HepG2 (cell line): ENCODE data around the gene PRIM2. TPM values are rescaled to one million over a fixed set of nuclear protein-coding genes. Genes with fewer than 3 reads are reported as not detected.
"Not testable (repeated sequence)": the region's sequence is repeated elsewhere in the genome, so short reads cannot be mapped to it uniquely, and the experiment has no call there.

Source experiments
- ATAC-seq: fragments of 200-7000 bp; cut with Tn5 transposase; 3 replicates; pipeline ENCODE4 v1.9.1; 2020; ENCODE audit warnings: mild to moderate bottlenecking, moderate library complexity
- BruUV-seq: library from RNA; stranded (reverse); fragments of 400-500 nt; replicated peaks from 2 replicates; lab custom pipeline; 2021; lab: Mats Ljungman, UMichigan
- CTCF ChIA-PET: fragments of 300-600 bp; formaldehyde crosslinking; extraction: SDS; loops from one replicate; lab custom pipeline; 2021; ENCODE audit warnings: low total read pairs, inconsistent platforms, low intra/inter-chr PET ratio; lab: Yijun Ruan, JAX
- POLR2A ChIA-PET: fragments of 350-600 bp; sonication (Branson Sonifier 250); formaldehyde crosslinking; loops from one replicate; lab custom pipeline; 2020; ENCODE audit warnings: antibody characterized with exemption, inconsistent platforms; lab: Yijun Ruan, JAX
- DNase-seq: peaks from one replicate; pipeline ENCODE4 v3.0.0-alpha.2; 2015; ENCODE audit warnings: low spot score
- FAIRE-seq: peaks from 3 replicates; lab custom pipeline; 2011; peaks lifted over from hg19 to GRCh38; lab: Jason Lieb, UNC
- H2AFZ ChIP-seq: one replicate; pipeline ENCODE4 v1.6.1; 2011; ENCODE audit warnings: low read length, inconsistent platforms
- H3K27ac ChIP-seq: fragments of 300-600 bp; 3 replicates; pipeline ENCODE4 v1.8.0; 2011; ENCODE audit warnings: mixed run types, mild to moderate bottlenecking, mixed read lengths, low read length, inconsistent platforms; ENCODE audit not compliant: insufficient read depth; ENCODE audit errors: extremely low read length
- H3K27me3 ChIP-seq, 2 experiments: fragments of 200-600 bp in 1 of 2; 2 replicates in 1 of 2; 3 replicates in 1 of 2; pipeline versions ENCODE4 v1.6.0 to v1.8.0; 2011; ENCODE audit warnings: low read length in 2 of 2, mild to moderate bottlenecking in 2 of 2, moderate library complexity in 2 of 2, inconsistent platforms in 1 of 2; ENCODE audit not compliant: insufficient read depth in 2 of 2, control insufficient read depth in 1 of 2
- H3K36me3 ChIP-seq, 2 experiments: fragments of 200-600 bp in 1 of 2; replicated peaks in 1 of 2; 2 replicates in 1 of 2; 3 replicates in 1 of 2; pipeline versions ENCODE4 v1.5.1 to v1.8.0; 2011; ENCODE audit warnings: low read length in 2 of 2, inconsistent platforms in 1 of 2; ENCODE audit not compliant: insufficient read depth in 2 of 2, control insufficient read depth in 1 of 2
- H3K4me1 ChIP-seq: 2 replicates; pipeline ENCODE4 v1.5.1; 2012; ENCODE audit warnings: low read length, inconsistent platforms; ENCODE audit not compliant: insufficient read depth
- H3K4me2 ChIP-seq: 2 replicates; pipeline ENCODE4 v1.6.0; 2011; ENCODE audit warnings: low read depth, low read length, inconsistent platforms
- H3K4me3 ChIP-seq, 3 experiments: fragments of 200-600 bp in 1 of 3; sonication (generic), shearing (Covaris generic) in 1 of 3; replicated peaks in 1 of 3; 2 replicates each; pipeline ENCODE4 v1.5.1; 2011 to 2016; ENCODE audit warnings: low read length in 3 of 3, inconsistent platforms in 2 of 3, low read depth in 2 of 3, mild to moderate bottlenecking in 2 of 3, control low read depth in 1 of 3, mixed read lengths in 1 of 3; ENCODE audit not compliant: insufficient read depth in 1 of 3
- H3K79me2 ChIP-seq: one replicate; pipeline ENCODE4 v1.6.1; 2011; ENCODE audit warnings: low read length, inconsistent platforms; ENCODE audit not compliant: insufficient read depth
- H3K9ac ChIP-seq: 2 replicates; pipeline ENCODE4 v1.6.0; 2011; ENCODE audit warnings: mild to moderate bottlenecking, low read depth, low read length, inconsistent platforms; ENCODE audit not compliant: insufficient read depth
- H3K9me3 ChIP-seq: 2 replicates; pipeline ENCODE4 v1.5.1; 2012; ENCODE audit warnings: mild to moderate bottlenecking, low read length
- H4K20me1 ChIP-seq: 2 replicates; pipeline ENCODE4 v1.6.0; 2011; ENCODE audit warnings: inconsistent platforms, mild to moderate bottlenecking, low read length, moderate library complexity; ENCODE audit not compliant: insufficient read depth
- WGBS: methylation state at CpG from one replicate; pipeline ENCODE4 v1.1.6; 2017; ENCODE audit warnings: low lambda C conversion rate; 5-methylcytosine and 5-hydroxymethylcytosine counted together
- in situ Hi-C: cut with HindIII; loops from 2 replicates; pipeline ENCODE4 v1.10.0; 2017; ENCODE audit warnings: low pct_unique_long_range_greater_than_20kb; ENCODE audit not compliant: extremely low pct_ligation_motif_present
- intact Hi-C: fragments of 100-400 bp; cut with micrococcal nuclease; formaldehyde crosslinking; loops from one replicate; pipeline ENCODE4 v1.10.0; 2022; ENCODE audit not compliant: unreplicated experiment
- polyA plus RNA-seq, 8 experiments: library from polyadenylated mRNA; depleted of rRNA in 3 of 8; stranded (reverse) in 7 of 8; unstranded in 1 of 8; fragments of >200 nt; fragmentation: Illumina TruSeq in 4 of 8; extraction: Trizol in 4 of 8; gene quantifications; 2 replicates each; pipeline versions ENCODE4 v1.2.1 to v1.2.3, GENCODE V29; 2011 to 2016; ENCODE audit warnings: low read depth in 4 of 8, missing spikeins in 1 of 8, mixed read lengths in 1 of 8; ENCODE audit not compliant: insufficient read depth in 1 of 8
- total RNA-seq, 5 experiments: library from RNA; depleted of rRNA; stranded (reverse); fragments of >200 nt; fragmentation: Illumina TruSeq; extraction: Trizol; gene quantifications; 2 replicates each; pipeline ENCODE4 v1.2.3, GENCODE V29; 2016; ENCODE audit warnings: low read depth in 1 of 5

PRIM2 gene
- total and polyA plus RNA-seq, 2 of the 13 experiments (the other 11 are each of a cell fraction or from before 2014, with no cell fraction given) = 8.0 to 52.7 TPM

- H3K36me3 ChIP-seq, BruUV-seq, intact Hi-C loops, H3K9me3 ChIP-seq, FAIRE-seq, CTCF ChIA-PET, H4K20me1 ChIP-seq, H3K4me3 ChIP-seq, POLR2A ChIA-PET, H3K4me1 ChIP-seq, H3K4me2 ChIP-seq, H3K27ac ChIP-seq, ATAC-seq, H3K9ac ChIP-seq, H3K79me2 ChIP-seq, in situ Hi-C loops, DNase-seq, H2AFZ ChIP-seq, H3K27me3 ChIP-seq: not testable (repeated sequence)
- 97% methylated on average over 2 of the region's 2 CpGs for WGBS
Observed at GRCh38 chr6:57475656-57476055, 158.2 kb downstream of the PRIM2 start.

GRCh38 chr6:57480194-57480593 is 162.8 kb downstream of the PRIM2 start:
- DNase-seq, H3K27ac ChIP-seq, H3K4me3 ChIP-seq, H3K9ac ChIP-seq, intact Hi-C loops, H3K27me3 ChIP-seq, H3K79me2 ChIP-seq, H3K9me3 ChIP-seq, POLR2A ChIA-PET, H3K36me3 ChIP-seq, H2AFZ ChIP-seq, H4K20me1 ChIP-seq, H3K4me2 ChIP-seq, ATAC-seq, in situ Hi-C loops, H3K4me1 ChIP-seq, CTCF ChIA-PET, BruUV-seq, FAIRE-seq: not testable (repeated sequence)

GRCh38 chr6:57481121-57481520 is 163.7 kb downstream of the PRIM2 start:
- H2AFZ ChIP-seq, POLR2A ChIA-PET, intact Hi-C loops, H3K36me3 ChIP-seq, H3K9ac ChIP-seq, FAIRE-seq, ATAC-seq, CTCF ChIA-PET, BruUV-seq, H3K27ac ChIP-seq, H3K4me1 ChIP-seq, H3K79me2 ChIP-seq, H3K4me2 ChIP-seq, in situ Hi-C loops, H4K20me1 ChIP-seq, H3K9me3 ChIP-seq, H3K4me3 ChIP-seq, DNase-seq, H3K27me3 ChIP-seq: not testable (repeated sequence)
- 90% methylated on average over 1 of the region's 1 CpG for WGBS

- H3K27ac ChIP-seq, DNase-seq, ATAC-seq, FAIRE-seq, H3K9me3 ChIP-seq, H3K4me1 ChIP-seq, POLR2A ChIA-PET, H3K27me3 ChIP-seq, in situ Hi-C loops, intact Hi-C loops, H3K79me2 ChIP-seq, H3K4me2 ChIP-seq, CTCF ChIA-PET, H2AFZ ChIP-seq, H4K20me1 ChIP-seq, BruUV-seq, H3K36me3 ChIP-seq, H3K9ac ChIP-seq, H3K4me3 ChIP-seq: not testable (repeated sequence)
- WGBS = 94% methylated on average over 4 of the region's 4 CpGs
Observed at GRCh38 chr6:57482471-57482870, 165.0 kb downstream of the PRIM2 start.
